ENCODE results near the gene RPRD1A. TPM values are rescaled to one million over a fixed set of nuclear protein-coding genes. Genes with fewer than 3 reads are reported as not detected.

The RPRD1A gene
- total RNA-seq, 1 donor from 2014 or later = 62.6 TPM

- Mint-ChIP-seq H3K4me1 (ENCODE audit: low read depth, unreplicated experiment) (no peaks in the 10 kb centered on the region), H3K9me3 (ENCODE audit: unreplicated experiment) (no peaks in the 10 kb centered on the region), H3K36me3 (ENCODE audit: low read depth, unreplicated experiment) (peaks cover under 1% of the 10 kb centered on the region), H3K27ac (ENCODE audit: unreplicated experiment) (no peak overlapping the region), H3K27me3 (ENCODE audit: low read depth, unreplicated experiment) (no peaks in the 10 kb centered on the region), H3K4me3 (ENCODE audit: unreplicated experiment) (no peak overlapping the region)
- no peak for FAIRE-seq
- TF ChIP-seq EZH2 (IDR thresholded peaks at IDR 0.05; ENCODE audit: insufficient read depth, low read length) (no peak), CTCF (IDR thresholded peaks at IDR 0.05; ENCODE audit: insufficient read depth, low read depth, low read length) (no peak)
- Histone ChIP-seq H3K9me3 (ENCODE audit: insufficient read depth, low read depth, low read length) (no peaks in the 10 kb centered on the region), H3K9ac (ENCODE audit: low read length) (no peak overlapping the region), H3K36me3 (ENCODE audit: insufficient read depth, low read length) (peaks cover 14% of the 10 kb centered on the region), H3K4me1 (ENCODE audit: insufficient read depth, low read length) (no peaks in the 10 kb centered on the region), H3K79me2 (ENCODE audit: insufficient read depth, low read length) (no peaks in the 10 kb centered on the region), H3K4me2 (ENCODE audit: low read length) (no peak overlapping the region), H4K20me1 (ENCODE audit: insufficient read depth, low read length) (no peaks in the 10 kb centered on the region), H3K4me3 (ENCODE audit: insufficient read depth, low read depth, low read length) (no peak overlapping the region), H3K27me3 (ENCODE audit: insufficient read depth, low read length) (no peaks in the 10 kb centered on the region), H3K27ac (ENCODE audit: low read depth, low read length) (no peak overlapping the region), H2AFZ (ENCODE audit: low read depth, low read length) (no peak overlapping the region)
- DNase-seq (ENCODE audit: low read depth) = no peak
Observed at GRCh38 chr18:36109737-36110136, 42.4 kb upstream of the RPRD1A start.

GRCh38 chr18:36108601-36109000 is 41.2 kb upstream of the RPRD1A start:
- H3K4me3 ChIP-seq (ENCODE audit: insufficient read depth, low read depth, low read length) = no peak overlapping the region
- H3K4me1 Mint-ChIP-seq (ENCODE audit: low read depth, unreplicated experiment) = no peaks in the 10 kb centered on the region
- no peaks in the 10 kb centered on the region for H3K79me2 ChIP-seq (ENCODE audit: insufficient read depth, low read length)
- H3K27me3 Mint-ChIP-seq (ENCODE audit: low read depth, unreplicated experiment) = no peaks in the 10 kb centered on the region
- FAIRE-seq = no peak
- H3K27ac ChIP-seq (ENCODE audit: low read depth, low read length) = no peak overlapping the region
- H2AFZ ChIP-seq (ENCODE audit: low read depth, low read length) = no peak overlapping the region
- peaks cover 8% of the 10 kb centered on the region for H3K36me3 ChIP-seq (ENCODE audit: insufficient read depth, low read length)
- H3K27ac Mint-ChIP-seq (ENCODE audit: unreplicated experiment) = no peak overlapping the region
- no peaks in the 10 kb centered on the region for H3K27me3 ChIP-seq (ENCODE audit: insufficient read depth, low read length)
- H4K20me1 ChIP-seq (ENCODE audit: insufficient read depth, low read length) = no peaks in the 10 kb centered on the region
- H3K4me2 ChIP-seq (ENCODE audit: low read length) = no peak overlapping the region
- DNase-seq (ENCODE audit: low read depth) = no peak
- H3K4me3 Mint-ChIP-seq (ENCODE audit: unreplicated experiment) = no peak overlapping the region
- no peaks in the 10 kb centered on the region for H3K9me3 ChIP-seq (ENCODE audit: insufficient read depth, low read depth, low read length)
- no peaks in the 10 kb centered on the region for H3K4me1 ChIP-seq (ENCODE audit: insufficient read depth, low read length)
- TF ChIP-seq EZH2 (IDR thresholded peaks at IDR 0.05; ENCODE audit: insufficient read depth, low read length) (no peak), CTCF (IDR thresholded peaks at IDR 0.05; ENCODE audit: insufficient read depth, low read depth, low read length) (no peak)
- H3K9me3 Mint-ChIP-seq (ENCODE audit: unreplicated experiment) = peaks cover 3% of the 10 kb centered on the region
- no peaks in the 10 kb centered on the region for H3K36me3 Mint-ChIP-seq (ENCODE audit: low read depth, unreplicated experiment)
- no peak overlapping the region for H3K9ac ChIP-seq (ENCODE audit: low read length)

GRCh38 chr18:36108196-36108595 is 40.8 kb upstream of the RPRD1A start:
- Histone ChIP-seq H3K27ac (ENCODE audit: low read depth, low read length) (no peak overlapping the region), H3K79me2 (ENCODE audit: insufficient read depth, low read length) (no peaks in the 10 kb centered on the region), H3K4me1 (ENCODE audit: insufficient read depth, low read length) (no peaks in the 10 kb centered on the region), H3K9me3 (ENCODE audit: insufficient read depth, low read depth, low read length) (no peaks in the 10 kb centered on the region), H3K27me3 (ENCODE audit: insufficient read depth, low read length) (no peaks in the 10 kb centered on the region), H4K20me1 (ENCODE audit: insufficient read depth, low read length) (no peaks in the 10 kb centered on the region), H3K36me3 (ENCODE audit: insufficient read depth, low read length) (peaks cover 5% of the 10 kb centered on the region), H3K4me3 (ENCODE audit: insufficient read depth, low read depth, low read length) (no peak overlapping the region), H2AFZ (ENCODE audit: low read depth, low read length) (no peak overlapping the region), H3K9ac (ENCODE audit: low read length) (no peak overlapping the region), H3K4me2 (ENCODE audit: low read length) (no peak overlapping the region)
- H3K36me3 Mint-ChIP-seq (ENCODE audit: low read depth, unreplicated experiment) = no peaks in the 10 kb centered on the region
- H3K9me3 Mint-ChIP-seq (ENCODE audit: unreplicated experiment) = peaks cover 3% of the 10 kb centered on the region
- no peak for DNase-seq (ENCODE audit: low read depth)
- no peaks in the 10 kb centered on the region for H3K27me3 Mint-ChIP-seq (ENCODE audit: low read depth, unreplicated experiment)
- no peak for FAIRE-seq
- H3K27ac Mint-ChIP-seq (ENCODE audit: unreplicated experiment) = no peak overlapping the region
- no peak overlapping the region for H3K4me3 Mint-ChIP-seq (ENCODE audit: unreplicated experiment)
- TF ChIP-seq EZH2 (IDR thresholded peaks at IDR 0.05; ENCODE audit: insufficient read depth, low read length) = no peak
- TF ChIP-seq CTCF (IDR thresholded peaks at IDR 0.05; ENCODE audit: insufficient read depth, low read depth, low read length) = no peak
- no peaks in the 10 kb centered on the region for H3K4me1 Mint-ChIP-seq (ENCODE audit: low read depth, unreplicated experiment)

Data from astrocyte (in vitro differentiated cells and primary cell).